ENCODE results near the gene ITGA2B.

ITGA2B gene

DNA sequence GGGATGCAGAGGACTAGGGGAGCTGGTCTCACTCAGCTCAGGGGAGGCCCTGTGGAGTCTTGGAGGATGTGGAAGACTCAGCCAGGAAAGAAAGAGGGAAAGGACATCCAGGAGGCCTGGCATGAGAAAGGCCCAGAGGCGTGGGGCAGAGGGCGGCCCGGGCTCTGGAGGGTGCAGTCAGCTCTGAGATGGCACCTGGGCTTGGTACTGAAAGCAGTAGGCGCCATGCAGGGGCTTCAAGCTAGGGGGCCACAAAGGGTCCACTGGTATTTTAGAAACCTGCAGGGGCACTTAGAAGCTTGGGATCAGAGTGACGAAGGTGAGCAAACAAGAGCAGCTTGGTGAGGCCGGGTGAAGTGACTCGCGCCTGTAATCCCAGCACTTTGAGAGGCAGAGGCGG is 31.4 kb downstream of the ITGA2B start:
- TF ChIP-seq, protein P1, sequence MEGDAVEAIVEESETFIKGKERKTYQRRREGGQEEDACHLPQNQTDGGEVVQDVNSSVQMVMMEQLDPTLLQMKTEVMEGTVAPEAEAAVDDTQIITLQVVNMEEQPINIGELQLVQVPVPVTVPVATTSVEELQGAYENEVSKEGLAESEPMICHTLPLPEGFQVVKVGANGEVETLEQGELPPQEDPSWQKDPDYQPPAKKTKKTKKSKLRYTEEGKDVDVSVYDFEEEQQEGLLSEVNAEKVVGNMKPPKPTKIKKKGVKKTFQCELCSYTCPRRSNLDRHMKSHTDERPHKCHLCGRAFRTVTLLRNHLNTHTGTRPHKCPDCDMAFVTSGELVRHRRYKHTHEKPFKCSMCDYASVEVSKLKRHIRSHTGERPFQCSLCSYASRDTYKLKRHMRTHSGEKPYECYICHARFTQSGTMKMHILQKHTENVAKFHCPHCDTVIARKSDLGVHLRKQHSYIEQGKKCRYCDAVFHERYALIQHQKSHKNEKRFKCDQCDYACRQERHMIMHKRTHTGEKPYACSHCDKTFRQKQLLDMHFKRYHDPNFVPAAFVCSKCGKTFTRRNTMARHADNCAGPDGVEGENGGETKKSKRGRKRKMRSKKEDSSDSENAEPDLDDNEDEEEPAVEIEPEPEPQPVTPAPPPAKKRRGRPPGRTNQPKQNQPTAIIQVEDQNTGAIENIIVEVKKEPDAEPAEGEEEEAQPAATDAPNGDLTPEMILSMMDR (IDR thresholded peaks at IDR 0.05; ENCODE audit: control insufficient read depth, insufficient read depth, low read depth, low read length, missing control alignments), result no peak
- no peak for DNase-seq (ENCODE audit: low read depth)
- H3K4me3 ChIP-seq (ENCODE audit: control insufficient read depth, low read depth, low read length), result no peak overlapping the region

DNA sequence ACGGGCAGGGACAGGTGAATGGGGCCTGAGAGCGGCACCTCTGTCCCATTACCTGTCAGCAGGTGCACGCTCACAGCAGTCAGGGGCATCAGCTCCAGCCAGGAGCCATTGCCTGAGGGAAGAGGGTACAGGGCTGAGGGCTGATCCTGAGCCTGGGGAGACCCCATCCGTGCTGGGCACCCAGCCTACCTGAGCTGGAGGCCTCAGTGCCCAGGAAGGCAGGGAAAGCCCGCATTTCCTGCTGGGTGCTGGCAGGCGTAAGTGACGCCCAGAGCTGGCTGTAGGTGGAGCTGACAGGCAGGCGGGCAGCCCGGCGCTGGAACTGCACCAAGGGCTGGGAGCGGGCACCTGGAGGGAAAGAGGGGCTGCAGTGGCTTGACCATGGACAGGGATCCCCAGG is 33.2 kb downstream of the ITGA2B start:
- H3K4me3 ChIP-seq (ENCODE audit: control insufficient read depth, low read depth, low read length), result no peak overlapping the region
- no peak for DNase-seq (ENCODE audit: low read depth)
- TF ChIP-seq, protein P1 (IDR thresholded peaks at IDR 0.05; ENCODE audit: control insufficient read depth, insufficient read depth, low read depth, low read length, missing control alignments), result no peak

DNA sequence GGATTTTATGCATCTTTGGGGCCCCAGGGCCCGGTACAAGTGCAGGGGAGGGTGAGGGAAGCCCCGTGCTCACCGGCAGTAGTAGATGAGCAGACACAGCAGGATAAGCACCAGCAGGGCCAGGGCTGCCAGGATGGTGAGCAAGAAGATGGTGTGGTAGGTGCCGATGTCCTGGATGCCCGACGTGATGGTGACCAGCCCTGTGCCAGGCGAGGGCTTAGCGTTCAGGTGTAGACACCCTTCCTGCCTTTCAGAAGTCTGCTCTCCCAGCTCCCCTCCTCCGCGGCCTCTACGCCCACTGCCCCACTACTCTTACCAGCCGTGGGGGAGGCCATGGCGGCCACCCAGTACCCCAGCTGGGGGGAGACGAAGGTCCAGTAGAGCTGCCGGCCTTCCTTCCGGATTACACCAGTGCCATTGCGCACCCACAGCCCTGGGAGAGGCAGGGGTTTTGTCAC is 33.8 kb downstream of the ITGA2B start:
- TF ChIP-seq, protein P1 (IDR thresholded peaks at IDR 0.05; ENCODE audit: control insufficient read depth, insufficient read depth, low read depth, low read length, missing control alignments), result no peak
- DNase-seq (ENCODE audit: low read depth), result no peak
- no peak overlapping the region for H3K4me3 ChIP-seq (ENCODE audit: control insufficient read depth, low read depth, low read length)

DNA sequence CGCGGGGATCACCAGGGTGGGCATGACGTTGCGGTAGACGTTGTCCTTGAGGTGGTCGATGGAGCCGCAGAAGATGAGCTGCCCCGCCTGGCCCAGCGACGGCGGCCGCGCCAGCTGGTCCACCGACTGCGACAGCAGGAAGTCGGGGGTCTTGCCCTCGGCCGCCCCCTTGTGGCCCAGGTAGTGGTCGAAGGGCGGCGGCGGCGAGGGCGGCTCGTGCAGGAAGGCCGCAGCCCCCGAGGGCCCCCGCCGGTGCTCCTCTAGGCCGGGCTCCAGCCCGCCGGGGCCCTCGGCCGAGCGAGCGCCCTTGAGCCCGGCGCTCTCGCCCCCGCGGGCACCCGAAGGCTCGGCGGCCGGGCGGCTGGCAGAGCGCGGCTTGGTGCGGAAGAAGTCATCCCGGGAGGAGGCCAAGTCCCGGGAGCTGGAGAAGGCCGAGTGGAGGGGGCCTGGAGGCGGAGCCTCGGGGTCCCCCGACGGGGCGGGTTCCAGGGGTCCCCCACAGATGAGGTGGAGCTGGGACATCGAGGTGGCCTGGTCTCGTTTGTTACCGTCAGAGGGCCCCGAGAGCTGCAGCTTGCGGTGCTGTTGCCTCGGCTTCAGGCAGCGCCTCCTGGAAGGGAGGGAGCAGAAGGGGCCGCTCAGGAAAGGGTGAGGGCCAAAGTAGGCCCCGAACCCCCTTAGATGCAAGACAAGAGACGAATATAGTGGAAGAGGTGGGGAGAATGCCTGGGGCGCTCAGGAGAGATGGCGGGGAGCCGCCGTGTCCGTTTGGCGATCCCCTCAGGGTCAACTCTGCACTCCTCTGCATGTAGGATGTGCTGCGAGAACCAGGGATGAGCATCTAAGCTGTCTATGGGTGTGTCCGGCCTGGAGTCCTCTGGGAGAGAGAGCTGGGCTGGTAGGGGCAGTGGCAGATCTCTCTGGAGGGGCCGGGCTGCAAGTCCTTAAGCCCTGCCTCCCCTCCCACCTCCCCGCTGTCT is 34.6 kb downstream of the ITGA2B start:
- no peak overlapping the region for H3K4me3 ChIP-seq (ENCODE audit: control insufficient read depth, low read depth, low read length)
- TF ChIP-seq, protein P1 (IDR thresholded peaks at IDR 0.05; ENCODE audit: control insufficient read depth, insufficient read depth, low read depth, low read length, missing control alignments), result no peak
- no peak for DNase-seq (ENCODE audit: low read depth)

DNA sequence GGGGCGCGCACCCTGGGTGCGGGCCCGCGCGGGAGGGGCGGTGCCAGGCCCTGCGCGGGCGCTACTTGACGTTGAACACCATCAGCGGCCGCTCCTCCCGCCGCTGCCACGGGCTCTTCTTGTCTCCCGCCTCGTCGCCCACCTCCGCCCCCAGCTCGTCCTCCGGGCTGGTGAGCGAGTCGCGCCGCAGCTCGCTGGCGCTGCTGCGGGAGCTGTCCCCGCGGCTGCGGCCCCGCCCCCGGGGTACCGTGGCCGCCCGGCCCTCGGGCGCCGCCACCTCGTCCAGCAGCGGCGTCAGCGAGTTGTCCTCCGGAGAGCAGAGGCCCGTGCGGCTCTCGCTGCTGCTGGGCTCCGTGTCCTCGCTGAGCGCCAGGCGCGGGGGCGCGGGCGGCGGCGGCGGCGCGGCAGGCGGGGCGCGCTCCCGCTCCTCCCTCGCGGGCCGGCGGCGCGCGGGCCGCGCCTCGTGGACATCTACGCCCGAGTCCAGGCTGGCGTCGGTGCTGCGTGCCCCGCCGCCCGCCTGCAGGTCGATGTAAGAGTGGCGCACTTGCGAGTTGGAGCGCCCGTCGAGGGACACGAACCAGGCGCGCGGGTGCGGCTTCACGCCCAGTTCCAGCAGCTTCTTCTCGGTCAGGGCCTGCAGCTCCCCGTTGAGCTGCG is 35.6 kb downstream of the ITGA2B start:
- no peak overlapping the region for H3K4me3 ChIP-seq (ENCODE audit: control insufficient read depth, low read depth, low read length)
- TF ChIP-seq, protein P1 (IDR thresholded peaks at IDR 0.05; ENCODE audit: control insufficient read depth, insufficient read depth, low read depth, low read length, missing control alignments), result no peak

DNA sequence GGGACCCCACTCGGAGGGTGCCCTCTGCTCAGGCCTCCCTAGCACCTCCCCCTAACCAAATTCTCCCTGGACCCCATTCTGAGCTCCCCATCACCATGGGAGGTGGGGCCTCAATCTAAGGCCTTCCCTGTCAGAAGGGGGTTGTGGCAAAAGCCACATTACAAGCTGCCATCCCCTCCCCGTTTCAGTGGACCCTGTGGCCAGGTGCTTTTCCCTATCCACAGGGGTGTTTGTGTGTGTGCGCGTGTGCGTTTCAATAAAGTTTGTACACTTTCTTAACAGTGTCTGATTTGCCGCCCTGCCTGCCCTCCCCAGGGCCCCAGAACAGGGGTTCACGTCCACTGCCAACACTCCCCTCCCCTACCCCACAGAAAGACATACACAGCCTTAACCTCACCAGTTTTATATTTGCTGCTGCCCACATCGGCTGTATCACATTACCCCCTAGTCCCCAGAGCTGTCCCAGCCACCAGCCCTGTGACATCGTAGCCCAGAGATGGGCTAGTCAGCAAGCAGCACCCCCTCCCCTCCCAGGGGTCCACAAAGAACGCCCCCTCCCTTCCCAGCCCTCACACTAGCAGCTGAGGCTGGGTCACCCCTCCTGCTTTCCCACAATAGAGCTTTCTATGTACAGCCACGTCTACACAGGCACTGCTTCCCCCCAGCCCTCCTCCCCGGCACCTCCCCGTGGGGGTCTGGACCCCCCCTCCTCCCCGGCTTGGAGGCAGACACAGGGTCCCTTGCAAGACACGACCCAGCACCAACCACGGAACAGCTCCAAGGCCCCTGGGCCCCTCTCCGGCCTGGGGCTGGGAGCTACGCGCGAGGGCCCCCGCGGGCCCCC is 36.4 kb downstream of the ITGA2B start:
- TF ChIP-seq, protein P1 (IDR thresholded peaks at IDR 0.05; ENCODE audit: control insufficient read depth, insufficient read depth, low read depth, low read length, missing control alignments), result no peak
- H3K4me3 ChIP-seq (ENCODE audit: control insufficient read depth, low read depth, low read length), result no peak overlapping the region
- DNase-seq (ENCODE audit: low read depth), result no peak

More for the DNA sequence above, 35.6 kb downstream of the ITGA2B start:
- no peak for DNase-seq (ENCODE audit: low read depth)

All from AG09309 (cell line).